CD14-positive monocyte (primary cell): ENCODE results near the gene INSR. TPM values are rescaled to one million over a fixed set of nuclear protein-coding genes. Genes with fewer than 3 reads are reported as not detected.

Source experiments
- DNase-seq, 3 donors: peaks; one replicate each; pipeline ENCODE4 v3.0.0-alpha.2; 2011 to 2022
- H2AFZ ChIP-seq: 2 replicates; pipeline ENCODE4 v1.6.0; 2012; ENCODE audit warnings: mild to moderate bottlenecking, low read depth, low read length, inconsistent platforms; ENCODE audit not compliant: insufficient read depth, poor library complexity, severe bottlenecking
- H3K27ac ChIP-seq, 2 donors: 1 replicate in 1 of 2; 2 replicates in 1 of 2; pipeline ENCODE4 v1.5.1; 2012 to 2013; ENCODE audit warnings: low read length in 2 of 2, control low read depth in 1 of 2, inconsistent platforms in 1 of 2, low read depth in 1 of 2, mild to moderate bottlenecking in 1 of 2
- H3K27me3 ChIP-seq, 2 donors: one replicate each; pipeline versions ENCODE4 v1.6.0 to v1.6.1; 2011 to 2013; ENCODE audit warnings: low read length in 2 of 2; ENCODE audit not compliant: control insufficient read depth in 2 of 2, insufficient read depth in 2 of 2
- H3K36me3 ChIP-seq, 2 donors: replicated peaks in 1 of 2; 1 replicate in 1 of 2; 2 replicates in 1 of 2; pipeline versions ENCODE4 v1.5.1 to v1.6.1; 2012 to 2013; ENCODE audit warnings: low read length in 2 of 2, control low read depth in 1 of 2, inconsistent platforms in 1 of 2, mild to moderate bottlenecking in 1 of 2; ENCODE audit not compliant: insufficient read depth in 2 of 2, control insufficient read depth in 1 of 2
- H3K4me1 ChIP-seq, 2 donors: 1 replicate in 1 of 2; 2 replicates in 1 of 2; pipeline versions ENCODE4 v1.5.1 to v1.6.1; 2012 to 2013; ENCODE audit warnings: low read length in 2 of 2, control low read depth in 1 of 2, inconsistent platforms in 1 of 2, mild to moderate bottlenecking in 1 of 2, moderate library complexity in 1 of 2; ENCODE audit not compliant: insufficient read depth in 2 of 2, control insufficient read depth in 1 of 2
- H3K4me2 ChIP-seq: replicated peaks from 2 replicates; pipeline ENCODE3; 2012; ENCODE audit warnings: low read length, moderate library complexity, mild to moderate bottlenecking; ENCODE audit not compliant: poor library complexity, severe bottlenecking; ENCODE audit errors: extremely low read depth
- H3K4me3 ChIP-seq, 3 experiments: fragments of 200-600 bp in 1 of 3; sonication (generic) in 1 of 3; replicated peaks in 1 of 3; 1 replicate in 2 of 3; 2 replicates in 1 of 3; pipeline ENCODE4 v1.5.1; 2011 to 2013; ENCODE audit warnings: low read length in 3 of 3, mild to moderate bottlenecking in 3 of 3, control low read depth in 2 of 3, low read depth in 2 of 3, inconsistent platforms in 1 of 3, moderate library complexity in 1 of 3
- H3K79me2 ChIP-seq: 2 replicates; pipeline ENCODE4 v1.6.0; 2012; ENCODE audit warnings: mild to moderate bottlenecking, control low read depth, inconsistent platforms, low read length, moderate library complexity; ENCODE audit not compliant: insufficient read depth
- H3K9ac ChIP-seq: 2 replicates; pipeline ENCODE4 v1.6.0; 2017; ENCODE audit warnings: low read length, mild to moderate bottlenecking; ENCODE audit not compliant: insufficient read depth, poor library complexity, severe bottlenecking
- H3K9me3 ChIP-seq, 2 donors: replicated peaks in 1 of 2; 1 replicate in 1 of 2; 2 replicates in 1 of 2; pipeline versions ENCODE4 v1.5.1 to v1.6.1; 2012 to 2013; ENCODE audit warnings: low read length in 2 of 2, control low read depth in 1 of 2; ENCODE audit not compliant: control insufficient read depth in 1 of 2, insufficient read depth in 1 of 2
- H4K20me1 ChIP-seq: 2 replicates; pipeline ENCODE4 v1.6.0; 2012; ENCODE audit warnings: mild to moderate bottlenecking, low read length, control low read depth, moderate library complexity; ENCODE audit not compliant: insufficient read depth
- H3K27ac Mint-ChIP-seq, 7 donors: one replicate each; pipeline ENCODE4 v1.8.0; 2020; ENCODE audit warnings: mild to moderate bottlenecking in 7 of 7, mixed read lengths in 7 of 7, moderate library complexity in 6 of 7, inconsistent platforms in 2 of 7
- H3K27me3 Mint-ChIP-seq, 3 donors: one replicate each; pipeline ENCODE4 v1.8.0; 2021 to 2022; ENCODE audit warnings: low read depth in 3 of 3, mild to moderate bottlenecking in 3 of 3, mixed read lengths in 3 of 3, moderate library complexity in 3 of 3, inconsistent platforms in 1 of 3
- H3K36me3 Mint-ChIP-seq, 2 donors: one replicate each; pipeline ENCODE4 v1.8.0; 2020; ENCODE audit warnings: mixed read lengths in 2 of 2, inconsistent platforms in 1 of 2, mild to moderate bottlenecking in 1 of 2
- H3K4me1 Mint-ChIP-seq: one replicate; pipeline ENCODE4 v1.8.0; 2020; ENCODE audit warnings: mild to moderate bottlenecking, mixed read lengths
- H3K4me3 Mint-ChIP-seq, 2 donors: one replicate each; pipeline ENCODE4 v1.8.0; 2020; ENCODE audit warnings: mild to moderate bottlenecking in 2 of 2, mixed read lengths in 2 of 2, moderate library complexity in 1 of 2
- H3K9me3 Mint-ChIP-seq, 7 donors: one replicate each; pipeline ENCODE4 v1.8.0; 2020 to 2022; ENCODE audit warnings: mixed read lengths in 7 of 7, mild to moderate bottlenecking in 6 of 7, moderate library complexity in 6 of 7, inconsistent platforms in 2 of 7
- CTCF ChIP-seq: fragments of 200-600 bp; IDR thresholded peaks from one replicate; pipeline ENCODE4 v1.8.0; 2022; ENCODE audit warnings: antibody characterized with exemption, mild to moderate bottlenecking
- WGBS: methylation state at CpG from one replicate; pipeline ENCODE4 v1.1.5; 2013; ENCODE audit warnings: missing lambda C conversion rate; ENCODE audit not compliant: insufficient coverage; 5-methylcytosine and 5-hydroxymethylcytosine counted together
- intact Hi-C, 2 donors: fragments of 100-400 bp; cut with micrococcal nuclease; formaldehyde crosslinking; loops; one replicate each; pipeline versions ENCODE4 v1.15.0 to v1.15.1; 2023
- polyA plus RNA-seq, 3 donors: library from polyadenylated mRNA; depleted of rRNA in 1 of 3; unstranded in 2 of 3; stranded (reverse) in 1 of 3; fragments of 300-500 nt in 2 of 3; fragments of >200 nt in 1 of 3; fragmentation: Illumina TruSeq in 2 of 3; gene quantifications; 1 replicate in 2 of 3; 2 replicates in 1 of 3; pipeline ENCODE4 v1.2.3, GENCODE V29; 2012 to 2021

INSR gene
- polyA plus RNA-seq, 3 donors = 2.9 to 12.4 (median 3.4) TPM

DNA sequence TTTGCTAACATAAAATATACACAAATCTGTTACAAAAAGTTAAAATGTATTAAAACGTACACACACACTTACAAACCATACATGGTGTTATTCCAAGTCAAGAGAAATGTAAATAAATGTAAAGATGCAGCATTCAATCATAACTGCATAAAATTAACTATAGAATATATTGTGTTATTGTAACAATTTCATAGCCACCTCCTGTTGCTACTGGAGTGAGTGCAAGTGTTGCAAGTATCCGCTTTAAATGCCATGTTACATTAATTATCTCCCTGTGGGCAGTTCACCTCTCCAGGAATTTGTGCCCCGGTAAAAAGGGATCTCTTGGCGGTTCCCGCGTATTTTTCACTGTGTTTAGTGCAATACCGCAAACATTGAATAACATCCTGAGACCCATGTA lies 3.5 kb upstream of the INSR start:
- Histone ChIP-seq H3K79me2 (peaks cover 14% of the 10 kb centered on the region), H3K9ac (no peak overlapping the region), H3K27ac (no peak overlapping the region), H4K20me1 (peaks cover 7% of the 10 kb centered on the region), H3K4me2 (no peak overlapping the region), H2AFZ (no peak overlapping the region), H3K4me3 (no peak overlapping the region), H3K4me1 (peaks cover 12 to 15% of the 10 kb centered on the region in 2 donors), H3K36me3 (no peaks in the 10 kb centered on the region), H3K27me3 (no peaks in the 10 kb centered on the region), H3K9me3 (no peaks in the 10 kb centered on the region)
- H3K4me1 Mint-ChIP-seq = peaks cover 16% of the 10 kb centered on the region
- TF ChIP-seq CTCF = no peak
- intact Hi-C loops = no loop called here
- DNase-seq = no peak
- no peak overlapping the region for H3K4me3 Mint-ChIP-seq
- peak overlapping the region in 1 of 7 donors; percentile 37 for H3K27ac Mint-ChIP-seq
- no peaks in the 10 kb centered on the region for H3K9me3 Mint-ChIP-seq
- H3K36me3 Mint-ChIP-seq = no peaks in the 10 kb centered on the region
- H3K27me3 Mint-ChIP-seq = peaks cover 2 to 10% (median 4%) of the 10 kb centered on the region in 3 donors
- 86% methylated on average over 5 of the region's 7 CpGs for WGBS

- Histone ChIP-seq H4K20me1 (peaks cover 17% of the 10 kb centered on the region), H3K9me3 (no peaks in the 10 kb centered on the region), H3K4me2 (no peak overlapping the region), H2AFZ (no peak overlapping the region), H3K27me3 (no peaks in the 10 kb centered on the region), H3K4me3 (no peak overlapping the region), H3K4me1 (peaks cover 16 to 18% of the 10 kb centered on the region in 2 donors), H3K27ac (no peak overlapping the region), H3K9ac (no peak overlapping the region), H3K36me3 (no peaks in the 10 kb centered on the region), H3K79me2 (peaks cover 30% of the 10 kb centered on the region)
- intact Hi-C loops = loop anchor here (2.0 kb wide), 2 partner anchors 99 to 147 kb away; no protein-coding TSS in a partner anchor
- Mint-ChIP-seq H3K9me3 (no peaks in the 10 kb centered on the region), H3K27ac (no peak overlapping the region), H3K27me3 (peaks cover 0 to 10% (median 2%) of the 10 kb centered on the region in 3 donors), H3K4me3 (no peak overlapping the region), H3K4me1 (peaks cover 26% of the 10 kb centered on the region), H3K36me3 (peaks cover 0 to 2% of the 10 kb centered on the region in 2 donors)
- 100% methylated on average over 6 of the region's 6 CpGs for WGBS
- DNase-seq = no peak
- TF ChIP-seq CTCF = no peak
Measured at GRCh38 chr19:7295912-7296536, 1.8 kb upstream of the INSR start.
